NCI-H2227 treated with DMSO at 0.1 percent for 48 hours (cell line): ENCODE measurements around the gene COPRS.
A peak's percentile ranks its signal among the peaks of the same experiment; 100 is the strongest.

Experiments
- DNase-seq: peaks from one replicate; lab custom pipeline; 2025; lab: John Stamatoyannopoulos, UW

Gene COPRS

GRCh38 chr17:31858642-31859486, at the start of gene COPRS:
TSS of gene COPRS (minus strand) at chr17:31859244. CDS start at chr17:31859199, 45 bp downstream.
- peak; percentile 32 for DNase-seq

- no peak for DNase-seq
Measured at GRCh38 chr17:31908386-31908785, 49.3 kb upstream of the COPRS start.

GRCh38 chr17:31907342-31907962, 48.4 kb upstream of the COPRS start:
- DNase-seq, result no peak

DNA sequence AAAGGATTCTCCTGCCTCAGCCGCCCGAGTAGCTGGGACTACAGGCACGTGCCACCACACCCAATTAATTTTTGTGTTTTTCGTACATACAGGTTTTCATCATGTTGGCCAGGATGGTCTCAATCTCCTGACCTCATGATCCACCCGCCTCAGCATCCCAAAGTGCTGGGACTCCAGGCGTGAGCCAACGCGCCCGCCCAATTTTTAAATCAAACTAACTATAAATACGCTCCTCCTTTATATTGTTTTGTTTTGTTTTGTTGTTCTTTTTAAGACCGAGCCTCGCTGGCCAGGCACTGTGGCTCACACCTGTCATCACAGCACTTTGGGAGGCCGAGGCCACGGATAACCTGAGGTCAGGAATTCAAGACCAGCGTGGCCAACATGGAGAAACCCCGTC, 44.4 kb upstream of the COPRS start:
- DNase-seq, result no peak

DNA sequence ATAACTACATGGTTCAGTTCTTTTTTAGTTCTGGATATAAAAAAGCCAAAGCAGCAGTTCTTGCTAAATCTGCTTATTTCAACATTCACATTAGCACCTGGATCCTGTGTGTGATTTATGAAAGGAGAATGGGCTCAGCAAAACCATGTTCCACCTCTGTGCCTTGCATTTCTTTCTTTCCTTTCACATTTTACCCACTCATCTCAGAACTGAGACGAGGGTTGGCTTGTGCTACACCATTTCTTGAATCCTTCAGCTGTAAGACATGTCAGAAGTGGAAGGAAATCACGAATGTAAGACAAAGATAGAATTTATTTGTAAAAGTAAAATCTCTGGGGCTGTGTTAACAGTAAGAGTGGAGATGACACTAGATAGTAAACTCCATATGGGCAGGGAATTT, 43.6 kb upstream of the COPRS start:
- DNase-seq, result no peak

DNA sequence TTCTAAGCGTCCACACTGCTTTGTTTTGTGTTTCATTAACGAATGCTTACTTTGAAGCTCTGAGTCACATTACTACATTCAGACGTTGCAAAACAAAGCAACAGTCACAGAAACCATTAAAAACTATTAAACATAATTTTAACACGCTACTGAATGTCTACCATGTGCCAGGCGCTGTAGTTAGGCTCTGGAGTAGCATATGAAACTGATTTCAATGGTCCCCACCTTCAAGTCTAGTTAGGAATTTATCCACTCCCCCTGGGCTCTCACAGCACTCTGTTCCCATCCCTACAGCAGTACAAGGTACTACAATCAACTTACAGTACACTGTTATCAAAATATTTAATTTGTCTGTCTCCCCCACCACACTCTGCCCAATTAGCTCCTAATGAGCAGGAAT, 41.8 kb upstream of the COPRS start:
- DNase-seq, result no peak

- no peak for DNase-seq
Measured at GRCh38 chr17:31888124-31888523, 29.1 kb upstream of the COPRS start.

DNA sequence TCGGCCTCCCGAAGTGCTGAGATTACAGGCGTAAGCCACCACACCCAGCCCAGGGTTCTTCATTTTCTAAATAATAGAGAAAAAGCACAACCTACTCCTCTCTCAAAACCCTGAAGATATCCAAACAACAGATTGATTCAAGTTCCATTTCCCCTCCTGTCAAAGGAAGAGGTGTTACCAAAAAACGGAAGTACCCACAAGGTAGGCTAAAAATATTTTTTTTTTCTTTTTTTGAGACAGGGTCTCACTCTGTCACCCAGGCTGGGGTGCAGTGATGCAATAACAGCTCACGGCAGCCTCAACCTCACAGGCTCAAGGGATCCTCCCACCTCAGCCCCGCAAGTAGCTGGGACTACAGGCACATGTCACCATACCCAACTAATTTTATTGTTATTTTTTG, 23.5 kb upstream of the COPRS start:
- DNase-seq, result no peak

DNA sequence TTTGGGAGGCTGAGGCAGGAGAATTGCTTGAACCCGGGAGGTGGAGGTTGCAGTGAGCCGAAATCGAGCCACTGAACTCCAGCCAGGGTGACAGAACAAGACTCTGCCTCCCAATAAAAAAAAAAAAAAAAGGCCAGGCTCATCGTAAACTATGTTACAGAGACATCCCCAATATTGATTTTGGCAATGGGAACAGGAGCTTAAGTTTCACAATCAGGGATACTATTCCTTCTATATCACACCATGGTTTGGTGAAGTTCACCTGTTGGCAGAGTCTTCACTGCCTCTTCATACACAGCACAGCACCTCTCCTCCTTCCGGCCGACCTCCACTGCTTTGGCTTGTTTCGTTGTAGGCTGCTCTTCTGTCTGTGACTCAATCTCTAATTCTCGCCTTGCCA, 21.3 kb upstream of the COPRS start:
- DNase-seq, result no peak

- DNase-seq, result no peak
Measured at GRCh38 chr17:31878703-31879073, 19.6 kb upstream of the COPRS start.

DNA sequence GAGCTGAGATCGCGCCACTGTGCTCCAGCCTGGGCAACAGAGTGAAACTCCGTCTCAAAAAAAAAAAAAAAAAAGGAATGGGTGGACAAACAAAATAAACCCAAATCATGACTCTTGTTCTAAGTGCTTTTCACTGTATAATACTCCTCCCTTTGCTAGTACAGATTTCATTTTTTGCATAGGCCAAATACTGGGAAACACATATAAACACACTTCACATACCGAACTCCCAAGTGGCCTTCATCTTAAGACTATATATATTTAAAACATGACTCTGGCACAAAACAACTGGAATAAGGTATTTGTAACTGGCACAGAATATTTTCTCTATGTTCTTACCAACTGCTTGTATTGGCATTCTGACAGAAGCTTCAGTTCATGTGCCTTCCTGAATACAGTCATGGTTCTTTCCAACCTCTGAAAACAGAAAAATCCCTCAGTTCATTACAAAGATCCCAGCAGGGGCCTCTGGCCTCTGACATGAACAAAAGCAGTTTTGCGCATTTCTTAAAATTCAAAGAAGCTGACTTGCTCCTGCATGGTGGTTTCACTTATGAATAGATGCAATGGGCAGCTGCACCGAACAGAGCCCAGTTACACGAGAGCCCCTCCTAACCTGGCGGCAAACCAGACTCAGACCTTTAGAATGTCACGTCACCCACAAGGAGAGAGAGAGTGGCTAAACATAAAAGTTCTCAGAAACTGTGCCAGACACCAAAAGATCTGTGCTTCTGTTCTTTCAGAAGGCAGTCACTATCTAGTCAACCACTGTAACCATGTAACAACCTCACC, 19.1 kb upstream of the COPRS start:
- no peak for DNase-seq

DNA sequence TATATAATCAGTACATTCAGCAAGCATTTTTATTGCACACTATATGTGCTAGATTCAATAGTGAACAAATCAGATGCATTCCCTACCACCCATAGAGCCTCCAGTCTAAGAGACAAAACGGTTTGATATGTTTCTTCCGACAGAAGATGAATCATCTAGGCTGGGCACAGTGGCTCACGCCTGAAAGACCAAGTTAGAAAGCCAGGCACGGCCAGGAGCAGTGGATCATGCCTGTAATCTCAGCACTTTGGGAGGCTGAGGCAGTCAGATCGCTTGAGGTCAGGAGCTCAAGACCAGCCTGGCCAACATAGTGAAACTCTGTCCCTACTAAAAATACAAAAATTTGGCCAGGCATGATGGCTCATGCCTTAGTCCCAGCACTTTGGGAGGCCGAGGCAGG, 18.3 kb upstream of the COPRS start:
- no peak for DNase-seq

GRCh38 chr17:31875081-31875480, 16.0 kb upstream of the COPRS start:
- no peak for DNase-seq

GRCh38 chr17:31869797-31870568, 10.9 kb upstream of the COPRS start:
- DNase-seq, result no peak

- no peak for DNase-seq
Measured at GRCh38 chr17:31869031-31869430, 10.0 kb upstream of the COPRS start.

GRCh38 chr17:31859487-31860008, 504 bp upstream of the COPRS start:
- DNase-seq, result no peak

DNA sequence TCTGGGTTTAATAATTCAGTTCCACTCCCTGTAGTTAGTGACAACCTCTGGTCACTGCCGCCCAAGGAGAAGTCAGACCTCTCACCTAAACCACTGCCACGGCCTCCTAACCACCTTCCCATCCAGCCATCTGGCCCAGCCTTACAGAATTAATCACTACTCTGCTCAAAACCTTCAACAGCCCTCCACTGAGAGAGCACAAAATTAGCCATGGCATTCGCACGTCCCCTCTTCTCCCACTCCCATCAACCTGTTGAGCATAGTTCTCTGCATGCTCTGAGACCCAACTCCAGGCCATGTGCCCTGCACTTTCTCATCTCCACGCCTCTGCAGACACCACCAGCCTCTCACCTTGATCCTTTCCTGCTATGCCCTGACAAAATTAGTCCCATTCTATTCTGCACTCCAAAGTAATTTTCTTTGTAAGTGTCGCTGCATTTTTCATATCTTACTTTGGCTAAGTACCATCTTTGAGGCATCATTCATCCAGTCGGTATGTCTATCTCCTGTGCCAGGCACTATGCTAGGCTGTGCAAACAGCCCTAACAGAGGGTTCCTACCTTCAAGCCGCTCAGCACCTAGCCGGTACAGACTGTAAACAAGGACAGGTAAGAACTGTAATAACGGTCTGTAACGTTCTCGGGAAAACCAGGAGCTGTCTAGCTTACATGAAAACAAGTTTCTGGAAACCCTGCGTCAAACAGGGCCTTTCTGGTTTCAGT, 963 bp downstream of the COPRS start:
- DNase-seq, result no peak

DNA sequence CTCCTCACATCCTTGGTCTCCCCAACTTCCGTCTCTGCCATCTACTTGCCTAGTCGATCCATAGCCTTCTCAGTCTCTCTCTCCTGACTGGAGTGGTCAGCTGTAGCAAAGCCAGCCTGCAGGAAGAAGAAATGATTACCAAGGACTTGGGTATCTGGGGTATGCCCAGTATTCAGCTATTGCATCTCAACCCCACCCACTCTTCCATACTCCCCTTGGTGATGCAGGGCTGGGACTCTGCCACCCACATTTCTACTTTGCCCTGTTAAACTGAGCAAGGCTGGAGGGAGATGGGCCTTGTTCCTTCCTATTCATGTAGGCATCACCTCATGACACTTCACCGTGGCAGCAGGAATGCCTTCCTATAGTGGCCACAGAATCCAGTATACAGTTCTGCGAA, 2.3 kb downstream of the COPRS start:
- no peak for DNase-seq

- DNase-seq, result no peak
Measured at GRCh38 chr17:31854672-31855071, 4.4 kb downstream of the COPRS start.

DNA sequence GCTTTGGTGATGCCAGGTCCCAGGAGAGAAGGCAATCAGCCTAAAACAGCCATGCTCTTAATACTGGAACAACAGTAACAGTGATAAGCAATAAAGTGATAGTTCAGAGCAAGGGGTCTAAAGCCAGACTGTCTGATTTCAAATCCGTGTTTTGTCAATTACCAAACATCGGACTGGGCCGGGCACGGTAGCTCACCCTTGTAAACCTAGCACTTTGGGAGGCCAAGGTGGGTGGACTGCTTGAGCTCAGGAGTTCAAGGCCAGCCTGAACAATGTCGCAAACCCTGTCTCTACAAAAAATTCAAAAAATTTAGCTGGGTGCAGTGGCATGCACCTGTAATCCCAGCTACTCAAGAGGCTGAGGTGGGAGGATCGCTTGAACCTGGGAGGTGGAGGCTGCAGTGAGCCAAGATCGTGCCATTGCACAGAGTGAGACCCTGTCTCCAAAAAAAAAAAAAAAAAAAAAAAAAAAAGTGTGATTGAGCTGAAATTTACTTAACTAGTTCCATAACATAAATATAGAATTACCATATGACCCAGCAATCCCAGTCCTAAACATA, 5.1 kb downstream of the COPRS start:
- no peak for DNase-seq

DNA sequence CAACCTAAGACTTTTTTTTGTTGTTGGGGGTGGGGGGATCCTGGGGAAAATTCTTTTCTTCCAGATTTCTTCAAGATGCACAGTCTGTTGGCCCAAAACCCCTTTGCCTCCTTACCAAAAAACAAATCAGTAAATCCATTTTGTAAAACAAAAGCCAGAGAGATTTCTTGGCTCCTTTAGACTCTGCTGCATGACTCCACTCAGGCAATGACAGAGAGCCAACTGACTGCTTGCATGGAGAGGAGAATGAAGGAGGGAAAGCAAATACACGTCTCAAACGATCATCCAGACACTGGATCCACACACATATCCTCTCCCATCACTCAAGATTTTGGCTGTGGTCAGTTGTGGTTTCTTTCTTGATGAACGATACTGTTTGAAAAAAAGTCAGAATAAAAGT, 13.8 kb downstream of the COPRS start:
- no peak for DNase-seq
